GM06990 (cell line): ENCODE data around the gene TMEM186.

Source experiments
- DNase-seq: peaks from one replicate; pipeline ENCODE4 v3.0.0-alpha.2; 2011; ENCODE audit not compliant: insufficient read length; ENCODE audit errors: extremely low read depth
- H3K27me3 ChIP-seq: replicated peaks from 2 replicates; pipeline ENCODE4 v1.6.0; 2011; ENCODE audit warnings: low read length; ENCODE audit not compliant: control insufficient read depth, insufficient read depth
- H3K36me3 ChIP-seq: 2 replicates; pipeline ENCODE4 v1.5.1; 2011; ENCODE audit warnings: low read length; ENCODE audit not compliant: control insufficient read depth, insufficient read depth
- H3K4me3 ChIP-seq: replicated peaks from 2 replicates; pipeline ENCODE4 v1.5.1; 2011; ENCODE audit warnings: low read depth, mild to moderate bottlenecking, control low read depth, low read length
- TF ChIP-seq, protein P1 (sequence below): IDR thresholded peaks from 2 replicates; pipeline ENCODE4 v1.5.1; 2011; ENCODE audit warnings: low read length, control low read depth, mild to moderate bottlenecking, inconsistent platforms; ENCODE audit not compliant: insufficient read depth, poor library complexity, severe bottlenecking

The TMEM186 gene

DNA sequence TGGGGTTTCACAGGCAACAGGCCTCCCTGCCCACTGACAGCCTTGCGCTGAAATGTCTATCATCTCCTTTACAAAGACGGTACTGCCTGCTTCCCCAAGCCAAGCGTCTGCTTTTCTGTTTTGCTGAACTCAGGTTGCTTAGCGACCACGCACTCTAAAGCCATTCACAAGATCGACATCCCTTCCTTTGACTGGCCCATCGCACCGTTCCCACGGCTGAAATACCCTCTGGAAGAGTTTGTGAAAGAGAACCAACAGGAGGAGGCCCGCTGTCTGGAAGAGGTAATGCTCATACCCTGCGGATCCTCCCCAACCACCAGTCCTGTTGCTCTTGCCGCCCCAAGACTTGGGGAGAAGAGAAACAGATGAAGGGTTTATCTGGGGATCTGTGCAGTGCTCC lies 28.7 kb downstream of the TMEM186 start:
- no peak for DNase-seq
- Histone ChIP-seq H3K27me3 (no peaks in the 10 kb centered on the region), H3K36me3 (no peaks in the 10 kb centered on the region), H3K4me3 (no peak overlapping the region)
- TF ChIP-seq, protein P1, sequence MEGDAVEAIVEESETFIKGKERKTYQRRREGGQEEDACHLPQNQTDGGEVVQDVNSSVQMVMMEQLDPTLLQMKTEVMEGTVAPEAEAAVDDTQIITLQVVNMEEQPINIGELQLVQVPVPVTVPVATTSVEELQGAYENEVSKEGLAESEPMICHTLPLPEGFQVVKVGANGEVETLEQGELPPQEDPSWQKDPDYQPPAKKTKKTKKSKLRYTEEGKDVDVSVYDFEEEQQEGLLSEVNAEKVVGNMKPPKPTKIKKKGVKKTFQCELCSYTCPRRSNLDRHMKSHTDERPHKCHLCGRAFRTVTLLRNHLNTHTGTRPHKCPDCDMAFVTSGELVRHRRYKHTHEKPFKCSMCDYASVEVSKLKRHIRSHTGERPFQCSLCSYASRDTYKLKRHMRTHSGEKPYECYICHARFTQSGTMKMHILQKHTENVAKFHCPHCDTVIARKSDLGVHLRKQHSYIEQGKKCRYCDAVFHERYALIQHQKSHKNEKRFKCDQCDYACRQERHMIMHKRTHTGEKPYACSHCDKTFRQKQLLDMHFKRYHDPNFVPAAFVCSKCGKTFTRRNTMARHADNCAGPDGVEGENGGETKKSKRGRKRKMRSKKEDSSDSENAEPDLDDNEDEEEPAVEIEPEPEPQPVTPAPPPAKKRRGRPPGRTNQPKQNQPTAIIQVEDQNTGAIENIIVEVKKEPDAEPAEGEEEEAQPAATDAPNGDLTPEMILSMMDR = no peak

- TF ChIP-seq, protein P1 = no peak
- H3K4me3 ChIP-seq = no peak overlapping the region
- no peak for DNase-seq
These were observed 29.2 kb downstream of the TMEM186 start for GRCh38 chr16:8768283-8768682.

DNA sequence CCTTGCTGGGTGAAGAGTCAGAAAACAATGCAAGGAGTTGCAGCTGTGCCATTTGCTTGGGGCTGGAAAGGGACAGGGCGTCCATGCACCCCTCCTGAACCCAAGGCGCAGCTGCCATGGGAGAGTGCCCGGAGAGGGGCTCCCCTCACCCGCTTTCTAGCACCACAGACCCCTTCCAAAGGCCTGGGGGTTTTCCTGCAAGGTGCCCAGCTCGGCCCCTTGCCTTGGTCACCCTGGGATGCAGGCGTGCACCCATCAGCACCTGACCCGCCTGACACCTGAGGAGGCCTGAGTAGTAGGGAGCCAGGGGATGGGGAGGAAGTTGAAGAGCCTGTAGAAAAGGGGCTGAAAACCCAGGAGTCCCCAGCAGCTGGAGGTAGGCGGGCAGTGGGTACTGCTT lies 30.3 kb downstream of the TMEM186 start:
- no peak for DNase-seq
- Histone ChIP-seq H3K27me3 (no peaks in the 10 kb centered on the region), H3K36me3 (no peaks in the 10 kb centered on the region), H3K4me3 (no peak overlapping the region)
- TF ChIP-seq, protein P1 = no peak

More at GRCh38 chr16:8768283-8768682, 29.2 kb downstream of the TMEM186 start:
- Histone ChIP-seq H3K27me3 (no peaks in the 10 kb centered on the region), H3K36me3 (no peaks in the 10 kb centered on the region)

- Histone ChIP-seq H3K27me3 (no peaks in the 10 kb centered on the region), H3K4me3 (no peak overlapping the region), H3K36me3 (no peaks in the 10 kb centered on the region)
- TF ChIP-seq, protein P1 = no peak
- DNase-seq = no peak
These were observed 32.8 kb downstream of the TMEM186 start for GRCh38 chr16:8764525-8765250.

- Histone ChIP-seq H3K4me3 (no peak overlapping the region), H3K27me3 (no peaks in the 10 kb centered on the region), H3K36me3 (no peaks in the 10 kb centered on the region)
- DNase-seq = no peak
- TF ChIP-seq, protein P1 = no peak
These were observed 33.5 kb downstream of the TMEM186 start for GRCh38 chr16:8763899-8764298.
